OCI-LY1 (cell line): ENCODE measurements around the gene ARL8B.
"Not testable (repeated sequence)": the region's sequence is repeated elsewhere in the genome, so short reads cannot be mapped to it uniquely, and the experiment has no call there.

Source experiments
- H2AFZ ChIP-seq: fragments of 200-600 bp; sonication (generic), shearing (Covaris generic); 2 replicates; pipeline ENCODE4 v1.6.0; 2014; ENCODE audit warnings: antibody characterized with exemption, mild to moderate bottlenecking, low read length
- H3F3A ChIP-seq: fragments of 200-600 bp; sonication (generic), shearing (Covaris generic); 2 replicates; pipeline ENCODE4 v1.6.0; 2014; ENCODE audit warnings: mild to moderate bottlenecking, antibody characterized with exemption, low read length, moderate library complexity; ENCODE audit not compliant: insufficient read depth
- H3K27ac ChIP-seq: fragments of 200-600 bp; sonication (generic); 2 replicates; pipeline ENCODE4 v1.5.1; 2014; ENCODE audit warnings: low read length, mixed run types, mild to moderate bottlenecking, low read depth; ENCODE audit not compliant: poor library complexity, severe bottlenecking
- H3K27me3 ChIP-seq: fragments of 200-600 bp; sonication (generic); 2 replicates; pipeline ENCODE4 v1.6.0; 2014; ENCODE audit warnings: antibody characterized with exemption, mild to moderate bottlenecking, low read length, moderate library complexity; ENCODE audit not compliant: insufficient read depth
- H3K36me3 ChIP-seq: fragments of 200-600 bp; sonication (generic); 2 replicates; pipeline ENCODE4 v1.6.1; 2014; ENCODE audit warnings: mild to moderate bottlenecking, antibody characterized with exemption, low read length, moderate library complexity, mixed read lengths; ENCODE audit not compliant: insufficient read depth
- H3K4me1 ChIP-seq: fragments of 200-600 bp; sonication (generic); 2 replicates; pipeline ENCODE4 v1.5.1; 2014; ENCODE audit warnings: mild to moderate bottlenecking, low read length, moderate library complexity; ENCODE audit not compliant: insufficient read depth, severe bottlenecking
- H3K4me2 ChIP-seq: fragments of 200-600 bp; sonication (generic), shearing (Covaris generic); 2 replicates; pipeline ENCODE4 v1.6.1; 2014; ENCODE audit warnings: low read length
- H3K4me3 ChIP-seq: fragments of 200-600 bp; sonication (generic); 2 replicates; pipeline ENCODE4 v1.5.1; 2014; ENCODE audit warnings: low read length, low read depth, mild to moderate bottlenecking, mixed read lengths; ENCODE audit not compliant: poor library complexity, severe bottlenecking
- H3K79me2 ChIP-seq: fragments of 200-600 bp; shearing (Covaris generic); 2 replicates; pipeline ENCODE4 v1.6.1; 2016; ENCODE audit warnings: mixed run types, low read length, mixed read lengths; ENCODE audit not compliant: insufficient read depth
- H3K9ac ChIP-seq: fragments of 200-600 bp; sonication (generic), shearing (Covaris generic); 2 replicates; pipeline ENCODE4 v1.6.1; 2014; ENCODE audit warnings: mild to moderate bottlenecking, low read length, mixed read lengths
- H3K9me2 ChIP-seq: fragments of 200-600 bp; sonication (generic), shearing (Covaris generic); 2 replicates; pipeline ENCODE4 v1.6.1; 2014; ENCODE audit warnings: low read depth, mild to moderate bottlenecking, low read length, mixed read lengths
- H3K9me3 ChIP-seq: fragments of 200-600 bp; shearing (Covaris generic); 2 replicates; pipeline ENCODE4 v1.6.1; 2014; ENCODE audit warnings: low read length, mixed read lengths
- H4K20me1 ChIP-seq: fragments of 200-600 bp; sonication (generic), shearing (Covaris generic); 2 replicates; pipeline ENCODE4 v1.6.0; 2016; ENCODE audit warnings: mild to moderate bottlenecking, low read length; ENCODE audit not compliant: insufficient read depth
- CTCF ChIP-seq: fragments of 200-600 bp; sonication (generic), shearing (Covaris generic); IDR thresholded peaks from 2 replicates; pipeline ENCODE4 v1.5.1; 2017; ENCODE audit warnings: mild to moderate bottlenecking, antibody characterized with exemption, low read length, moderate library complexity, mixed read lengths
- EZH2 ChIP-seq: fragments of 200-600 bp; sonication (generic), shearing (Covaris generic); IDR thresholded peaks from 2 replicates; pipeline ENCODE4 v1.8.0; 2017; ENCODE audit warnings: borderline replicate concordance, mixed run types, mild to moderate bottlenecking, antibody characterized with exemption, low read length, moderate library complexity, mixed read lengths

Gene ARL8B

GRCh38 chr3:5102532-5102931 is 19.6 kb upstream of the ARL8B start:
- Histone ChIP-seq H3K79me2 (no peaks in the 10 kb centered on the region), H3F3A (no peaks in the 10 kb centered on the region), H3K9ac (no peak overlapping the region), H3K4me1 (no peaks in the 10 kb centered on the region), H3K4me2 (no peak overlapping the region), H3K4me3 (no peak overlapping the region), H4K20me1 (no peaks in the 10 kb centered on the region), H3K27ac (no peak overlapping the region), H2AFZ (no peak overlapping the region), H3K36me3 (no peaks in the 10 kb centered on the region), H3K27me3 (no peaks in the 10 kb centered on the region), H3K9me2 (no peaks in the 10 kb centered on the region), H3K9me3 (no peaks in the 10 kb centered on the region)
- TF ChIP-seq EZH2 (no peak), CTCF (no peak)

- Histone ChIP-seq H3K36me3 (no peaks in the 10 kb centered on the region), H4K20me1 (no peaks in the 10 kb centered on the region), H3K9me3 (no peaks in the 10 kb centered on the region), H3K4me2 (no peak overlapping the region), H3K27me3 (no peaks in the 10 kb centered on the region), H3K79me2 (no peaks in the 10 kb centered on the region), H2AFZ (no peak overlapping the region), H3F3A (no peaks in the 10 kb centered on the region), H3K27ac (no peak overlapping the region), H3K9me2 (no peaks in the 10 kb centered on the region), H3K9ac (no peak overlapping the region), H3K4me3 (no peak overlapping the region), H3K4me1 (no peaks in the 10 kb centered on the region)
- no peak for TF ChIP-seq CTCF
- no peak for TF ChIP-seq EZH2
These were observed 18.3 kb upstream of the ARL8B start for GRCh38 chr3:5103743-5104142.

- no peaks in the 10 kb centered on the region for H3K9me2 ChIP-seq
- no peak overlapping the region for H2AFZ ChIP-seq
- no peak for TF ChIP-seq EZH2
- no peak overlapping the region for H3K4me3 ChIP-seq
- no peaks in the 10 kb centered on the region for H3F3A ChIP-seq
- H3K27me3 ChIP-seq: no peaks in the 10 kb centered on the region
- H3K4me1 ChIP-seq: no peaks in the 10 kb centered on the region
- no peak overlapping the region for H3K27ac ChIP-seq
- H3K9ac ChIP-seq: no peak overlapping the region
- no peaks in the 10 kb centered on the region for H3K79me2 ChIP-seq
- H3K36me3 ChIP-seq: no peaks in the 10 kb centered on the region
- H3K4me2 ChIP-seq: no peak overlapping the region
- H3K9me3 ChIP-seq: no peaks in the 10 kb centered on the region
- no peaks in the 10 kb centered on the region for H4K20me1 ChIP-seq
These were observed 17.0 kb upstream of the ARL8B start for GRCh38 chr3:5105050-5105449.

GRCh38 chr3:5106371-5106770 is 15.7 kb upstream of the ARL8B start:
- H4K20me1 ChIP-seq, H2AFZ ChIP-seq, H3K79me2 ChIP-seq, H3K4me1 ChIP-seq, H3K4me3 ChIP-seq, H3F3A ChIP-seq, H3K9ac ChIP-seq, H3K9me3 ChIP-seq, H3K27ac ChIP-seq, H3K9me2 ChIP-seq, H3K36me3 ChIP-seq, H3K27me3 ChIP-seq, H3K4me2 ChIP-seq: not testable (repeated sequence)

GRCh38 chr3:5106933-5107334 is 15.2 kb upstream of the ARL8B start:
- not testable (repeated sequence) for H3K79me2 ChIP-seq, H3K27ac ChIP-seq, H3K9me3 ChIP-seq, H3K4me1 ChIP-seq, H2AFZ ChIP-seq, H3K27me3 ChIP-seq, H3K4me3 ChIP-seq, H3F3A ChIP-seq, H3K9ac ChIP-seq, H4K20me1 ChIP-seq, H3K36me3 ChIP-seq, H3K4me2 ChIP-seq, H3K9me2 ChIP-seq
